ENCODE measurements around the gene LAMC1. TPM values are rescaled to one million over a fixed set of nuclear protein-coding genes. Genes with fewer than 3 reads are reported as not detected.

Gene LAMC1
- polyA plus RNA-seq, 1 donor (not counting 4 experiments of a cell fraction or from before 2014, with no cell fraction given) = 66.6 TPM

- FAIRE-seq (no peak), DNase-seq (ENCODE audit: low read depth, low spot score) (no peak)
- no peak overlapping the region for H3K27ac ChIP-seq (ENCODE audit: control insufficient read depth, insufficient read depth, low read length)
- dilution Hi-C loops (cut with MboI; ENCODE audit: extremely low pct_ligation_motif_present, low sequenced_read_pairs) = no loop called here
- peaks cover 3% of the 10 kb centered on the region for H3K9me1 ChIP-seq (ENCODE audit: control insufficient read depth, extremely low read depth, insufficient read depth, low read length)
- peaks cover 82% of the 10 kb centered on the region for H3K79me2 ChIP-seq (ENCODE audit: control insufficient read depth, insufficient read depth, low read length)
- no peak for TF ChIP-seq CTCF (optimal IDR thresholded peaks at IDR 0.05 in 1 of 3, IDR thresholded peaks at IDR 0.05 in 1 of 3, conservative IDR thresholded peaks at IDR 0.05 in 1 of 3; ENCODE audit: extremely low read depth in 1 of 3, insufficient read depth in 2 of 3, low read length in 3 of 3)
- TF ChIP-seq EZH2 (IDR thresholded peaks at IDR 0.05; ENCODE audit: low read length) = no peak
- no peaks in the 10 kb centered on the region for H3K9me3 ChIP-seq (ENCODE audit: control insufficient read depth, low read depth, low read length)
- peaks cover 0 to 4% of the 10 kb centered on the region in 2 experiments for H3K36me3 ChIP-seq (ENCODE audit: control insufficient read depth in 2 of 2, extremely low read depth in 1 of 2, insufficient read depth in 2 of 2, low read length in 2 of 2)
- H2AFZ ChIP-seq (ENCODE audit: control insufficient read depth, low read length) = no peak overlapping the region
- peaks cover 11% of the 10 kb centered on the region for H4K20me1 ChIP-seq (ENCODE audit: control insufficient read depth, extremely low read depth, insufficient read depth, low read length)
- H3K4me2 ChIP-seq (ENCODE audit: control insufficient read depth, extremely low read depth, insufficient read depth, low read depth, low read length) = no peak overlapping the region
- H3K9ac ChIP-seq (ENCODE audit: control insufficient read depth, extremely low read depth, insufficient read depth, low read length) = no peak overlapping the region
- H3K27me3 ChIP-seq (ENCODE audit: control insufficient read depth, extremely low read depth, insufficient read depth, low read length) = no peaks in the 10 kb centered on the region
- H3K4me3 ChIP-seq (ENCODE audit: control insufficient read depth in 2 of 3, extremely low read depth in 1 of 3, insufficient read depth in 2 of 3, low read depth in 1 of 3, low read length in 3 of 3) = no peak overlapping the region
- peaks cover 4% of the 10 kb centered on the region for H3K4me1 ChIP-seq (ENCODE audit: control insufficient read depth, extremely low read depth, insufficient read depth, low read length)
These were observed 20.9 kb downstream of the LAMC1 start for GRCh38 chr1:183043872-183044854.

- H4K20me1 ChIP-seq (ENCODE audit: control insufficient read depth, extremely low read depth, insufficient read depth, low read length) = peaks cover 5% of the 10 kb centered on the region
- H3K9ac ChIP-seq (ENCODE audit: control insufficient read depth, extremely low read depth, insufficient read depth, low read length) = no peak overlapping the region
- TF ChIP-seq CTCF (optimal IDR thresholded peaks at IDR 0.05 in 1 of 3, IDR thresholded peaks at IDR 0.05 in 1 of 3, conservative IDR thresholded peaks at IDR 0.05 in 1 of 3; ENCODE audit: extremely low read depth in 1 of 3, insufficient read depth in 2 of 3, low read length in 3 of 3) (no peak), EZH2 (IDR thresholded peaks at IDR 0.05; ENCODE audit: low read length) (no peak)
- no peak overlapping the region for H2AFZ ChIP-seq (ENCODE audit: control insufficient read depth, low read length)
- dilution Hi-C loops (cut with MboI; ENCODE audit: extremely low pct_ligation_motif_present, low sequenced_read_pairs) = no loop called here
- H3K36me3 ChIP-seq (ENCODE audit: control insufficient read depth in 2 of 2, extremely low read depth in 1 of 2, insufficient read depth in 2 of 2, low read length in 2 of 2) = peaks cover 0 to 4% of the 10 kb centered on the region in 2 experiments
- no peaks in the 10 kb centered on the region for H3K9me3 ChIP-seq (ENCODE audit: control insufficient read depth, low read depth, low read length)
- H3K4me2 ChIP-seq (ENCODE audit: control insufficient read depth, extremely low read depth, insufficient read depth, low read depth, low read length) = no peak overlapping the region
- no peak overlapping the region for H3K27ac ChIP-seq (ENCODE audit: control insufficient read depth, insufficient read depth, low read length)
- no peaks in the 10 kb centered on the region for H3K27me3 ChIP-seq (ENCODE audit: control insufficient read depth, extremely low read depth, insufficient read depth, low read length)
- DNase-seq (ENCODE audit: low read depth, low spot score) = no peak
- FAIRE-seq = no peak
- no peak overlapping the region for H3K4me3 ChIP-seq (ENCODE audit: control insufficient read depth in 2 of 3, extremely low read depth in 1 of 3, insufficient read depth in 2 of 3, low read depth in 1 of 3, low read length in 3 of 3)
- H3K79me2 ChIP-seq (ENCODE audit: control insufficient read depth, insufficient read depth, low read length) = peaks cover 80% of the 10 kb centered on the region
- peaks cover 3% of the 10 kb centered on the region for H3K9me1 ChIP-seq (ENCODE audit: control insufficient read depth, extremely low read depth, insufficient read depth, low read length)
- H3K4me1 ChIP-seq (ENCODE audit: control insufficient read depth, extremely low read depth, insufficient read depth, low read length) = peaks cover 2% of the 10 kb centered on the region
These were observed 21.9 kb downstream of the LAMC1 start for GRCh38 chr1:183044893-183045649.

All from keratinocyte (primary cell).